HG02759 (cell line): ENCODE data around the gene BANP.
"Not testable (repeated sequence)": the region's sequence is repeated elsewhere in the genome, so short reads cannot be mapped to it uniquely, and the experiment has no call there.

ENCODE experiments used
- ATAC-seq: cut with Tn5 transposase; IDR thresholded peaks from one replicate; pipeline ENCODE4 v1.9.1; 2021; ENCODE audit warnings: mild to moderate bottlenecking, moderate library complexity; ENCODE audit not compliant: unreplicated experiment

The BANP gene

DNA sequence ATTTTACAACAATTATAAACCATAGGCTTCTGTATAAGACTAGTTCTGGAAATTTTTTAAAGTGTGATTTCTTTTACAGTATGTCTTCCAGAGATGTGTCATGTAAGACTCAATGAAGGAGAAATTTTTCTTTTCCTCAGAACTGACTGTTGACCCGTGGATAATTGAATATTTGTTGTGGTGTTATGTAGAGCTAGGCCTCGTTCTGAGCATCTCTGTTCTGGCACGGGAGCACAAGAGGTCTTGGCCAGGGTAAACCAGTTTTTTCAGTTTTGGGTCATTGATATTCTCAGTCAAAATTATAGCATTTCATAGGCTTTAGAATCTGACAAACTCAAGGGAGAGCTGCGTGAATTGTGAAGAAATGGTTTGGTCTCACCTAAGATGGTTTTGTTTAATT lies 39.0 kb downstream of the BANP start:
- ATAC-seq, result not testable (repeated sequence)

DNA sequence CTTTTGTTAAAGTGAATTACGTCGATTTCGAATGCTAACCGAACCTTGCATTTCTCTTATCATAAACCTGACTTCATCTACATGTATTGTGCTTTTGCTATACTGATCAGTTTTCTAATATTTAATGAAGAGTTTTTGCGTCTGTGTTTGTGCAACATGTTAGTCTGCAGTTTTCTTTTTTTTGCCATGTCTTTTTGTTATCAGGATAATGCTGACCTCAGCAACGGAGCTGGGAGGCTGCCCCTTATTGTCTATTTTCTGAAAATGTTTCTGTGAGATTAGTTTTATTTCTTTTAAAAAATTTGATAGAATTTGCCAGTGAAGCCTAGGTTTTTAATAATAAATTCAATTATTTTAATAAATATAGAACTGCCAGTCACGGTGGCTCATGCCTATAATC lies 40.9 kb downstream of the BANP start:
- ATAC-seq, result not testable (repeated sequence)

DNA sequence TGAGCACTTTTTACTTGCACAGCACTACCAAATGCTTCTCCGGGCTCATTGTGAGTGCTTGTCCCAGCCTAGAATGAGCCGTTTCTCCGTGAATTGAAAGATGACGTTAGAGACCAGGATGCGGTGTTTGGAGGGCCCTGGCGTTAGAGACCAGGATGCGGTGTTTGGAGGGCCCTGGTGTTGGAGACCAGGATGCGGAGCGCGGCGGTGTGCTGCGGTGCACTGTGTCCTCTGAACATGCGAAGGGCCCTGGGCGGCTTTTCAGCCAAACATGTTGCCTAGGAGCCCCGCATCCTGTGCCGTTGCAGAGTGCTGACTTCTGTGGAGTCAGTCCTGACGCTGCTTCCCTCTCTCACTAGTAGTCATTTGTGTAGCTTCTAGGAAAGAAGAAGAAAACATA lies 42.7 kb downstream of the BANP start:
- ATAC-seq, result no peak

DNA sequence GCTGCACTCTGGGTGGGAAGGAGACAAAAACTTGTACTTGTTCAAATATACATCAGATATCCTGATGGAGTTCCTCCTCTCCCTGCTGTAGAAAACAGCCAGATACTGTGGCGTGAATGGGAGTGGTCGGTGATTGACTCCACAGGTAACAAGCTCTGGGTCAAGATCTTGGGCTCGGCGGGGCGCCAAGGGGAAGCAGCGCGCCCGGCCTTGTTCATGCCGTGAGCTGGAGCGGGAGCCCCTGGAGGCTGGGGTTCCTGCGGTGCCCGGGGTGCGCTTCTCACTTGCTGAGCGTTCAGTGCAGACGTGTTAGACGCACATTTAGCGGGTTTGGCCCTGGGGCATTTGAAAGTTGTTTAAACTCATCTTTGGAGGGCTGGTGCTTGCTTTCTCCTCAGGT lies 44.4 kb downstream of the BANP start:
- ATAC-seq, result no peak

DNA sequence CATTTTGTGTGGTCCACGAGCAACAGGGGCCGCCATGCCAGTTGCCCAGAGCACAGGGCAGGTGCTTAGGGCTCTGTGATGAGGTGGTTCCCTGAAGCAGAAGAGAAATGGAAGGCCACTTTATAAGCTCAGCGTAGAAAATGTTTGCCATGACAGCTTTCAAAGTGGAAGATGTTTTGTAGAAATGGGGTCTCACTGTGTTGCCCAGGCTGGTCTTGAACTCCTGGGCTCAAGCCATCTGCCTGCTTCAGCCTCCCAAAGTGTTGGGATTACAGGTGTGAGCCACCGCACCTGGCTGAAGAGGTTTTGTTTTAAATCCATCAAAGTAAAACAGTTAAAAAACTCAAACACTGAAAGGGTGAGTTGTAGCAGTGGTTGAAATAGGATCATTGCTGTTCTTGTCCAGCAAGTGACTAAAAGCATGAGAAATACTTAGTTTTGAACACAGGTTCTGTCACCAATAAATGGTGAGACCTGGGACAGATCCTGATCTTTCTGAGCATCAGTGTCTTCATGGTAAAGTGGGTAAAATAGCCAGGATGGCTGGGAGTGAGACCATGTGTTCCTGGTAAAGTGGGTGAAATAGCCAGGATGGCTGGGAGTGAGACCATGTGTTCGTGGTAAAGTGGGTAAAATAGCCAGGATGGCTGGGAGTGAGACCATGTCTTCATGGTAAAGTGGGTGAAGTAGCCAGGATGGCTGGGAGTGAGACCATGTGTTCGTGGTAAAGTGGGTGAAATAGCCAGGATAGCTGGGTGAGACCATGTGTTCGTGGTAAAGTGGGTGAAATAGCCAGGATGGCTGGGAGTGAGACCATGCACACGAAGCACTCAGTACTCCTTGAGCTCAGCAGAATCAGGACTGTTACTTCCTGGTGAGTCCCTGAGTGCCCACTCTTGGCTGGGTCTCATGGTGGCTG lies 46.0 kb downstream of the BANP start:
- ATAC-seq, result no peak

DNA sequence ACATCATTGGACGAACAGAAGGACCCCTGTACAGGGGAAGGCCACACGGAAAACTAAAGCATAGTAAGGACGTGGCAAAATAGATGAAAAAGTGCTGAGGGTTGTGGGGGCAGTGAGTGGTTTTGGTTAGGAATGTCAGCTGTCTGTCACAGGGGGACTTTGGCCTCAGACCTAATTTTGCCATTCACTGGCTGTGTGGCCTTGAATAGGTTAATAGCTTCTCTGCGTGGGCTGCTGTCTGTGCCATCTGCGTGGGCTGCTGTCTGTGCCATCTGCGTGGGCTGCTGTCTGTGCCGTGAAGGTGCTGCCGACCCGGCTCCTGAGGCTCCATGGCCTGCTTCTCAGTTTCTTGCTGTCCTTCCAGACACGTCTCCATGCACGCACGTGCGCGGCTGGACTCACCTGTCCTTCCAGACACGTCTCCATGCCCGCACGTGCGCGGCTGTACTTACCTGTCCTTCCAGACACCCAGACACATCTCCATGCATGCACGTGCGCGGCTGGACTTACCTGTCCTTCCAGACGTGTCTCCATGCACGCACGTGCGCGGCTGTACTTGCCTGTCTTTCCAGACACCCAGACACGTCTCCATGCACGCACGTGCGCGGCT lies 47.1 kb downstream of the BANP start:
- not testable (repeated sequence) for ATAC-seq

DNA sequence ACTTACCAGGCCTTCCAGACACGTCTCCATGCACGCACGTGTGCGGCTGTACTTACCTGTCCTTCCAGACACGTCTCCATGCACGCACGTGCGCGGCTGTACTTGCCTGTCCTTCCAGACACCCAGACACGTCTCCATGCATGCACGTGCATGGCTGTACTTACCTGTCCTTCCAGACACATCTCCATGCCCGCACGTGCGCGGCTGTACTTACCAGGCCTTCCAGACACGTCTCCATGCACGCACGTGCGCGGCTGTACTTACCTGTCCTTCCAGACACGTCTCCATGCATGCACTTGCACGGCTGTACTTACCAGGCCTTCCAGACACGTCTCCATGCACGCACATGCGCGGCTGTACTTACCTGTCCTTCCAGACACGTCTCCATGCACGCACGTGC lies 47.8 kb downstream of the BANP start:
- not testable (repeated sequence) for ATAC-seq

DNA sequence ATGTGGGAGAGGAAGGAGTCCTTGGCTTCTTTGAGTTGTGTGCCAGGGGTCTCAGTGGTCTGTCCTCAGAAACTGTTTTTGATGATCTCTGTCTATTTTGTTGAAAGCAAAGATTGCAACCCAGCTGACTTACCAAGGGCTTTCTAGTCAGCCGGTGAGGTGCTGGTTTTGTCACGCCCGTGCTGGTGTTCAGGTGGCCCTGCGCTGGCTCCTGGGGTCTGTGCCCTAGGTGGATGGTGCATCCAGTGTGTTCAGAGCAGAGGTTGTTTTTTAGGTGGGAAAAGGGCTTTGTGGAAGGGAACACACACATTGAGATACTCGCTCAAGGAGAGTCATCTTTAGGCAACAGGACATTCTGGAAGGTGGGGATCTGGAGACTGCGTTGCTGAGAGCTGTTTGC lies 51.0 kb downstream of the BANP start:
- no peak for ATAC-seq

DNA sequence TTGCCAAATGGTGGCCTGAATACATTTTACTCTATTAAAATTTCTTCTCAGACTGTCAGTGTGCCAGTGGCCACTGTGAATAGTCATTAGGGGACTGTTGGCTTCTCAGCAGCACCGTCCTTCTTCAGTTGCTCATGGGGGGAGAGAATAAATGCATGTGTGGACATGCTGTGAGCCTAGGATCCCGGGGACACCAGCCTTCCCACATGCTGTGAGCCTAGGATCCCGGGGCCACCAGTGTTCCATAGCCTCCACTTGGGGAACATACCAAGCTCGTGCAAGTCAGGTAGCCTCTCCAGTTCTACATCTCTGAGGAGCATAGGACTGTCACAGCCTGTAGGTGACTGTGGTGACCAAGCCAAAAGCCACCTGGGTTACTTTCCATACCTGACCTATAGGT lies 51.5 kb downstream of the BANP start:
- no peak for ATAC-seq

DNA sequence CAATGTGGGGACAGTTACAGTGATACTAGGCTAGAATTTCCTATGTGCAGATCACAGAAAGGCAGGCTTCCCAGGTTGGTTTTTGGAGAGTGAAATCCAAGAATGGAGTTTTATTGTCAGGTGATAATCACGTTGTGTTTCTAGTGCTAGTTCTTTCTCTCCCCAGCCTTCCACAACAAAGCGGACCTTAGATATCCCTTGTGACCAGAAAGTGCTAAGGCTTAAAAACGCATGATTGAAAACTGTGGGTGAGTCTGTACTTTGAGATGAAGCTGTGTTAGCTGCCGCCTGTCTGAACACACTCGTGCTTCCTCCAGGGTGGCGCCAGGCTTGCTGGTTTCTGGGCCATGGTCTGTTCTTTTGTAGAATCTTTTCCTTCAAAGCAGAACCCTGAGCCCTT lies 52.1 kb downstream of the BANP start:
- no peak for ATAC-seq

DNA sequence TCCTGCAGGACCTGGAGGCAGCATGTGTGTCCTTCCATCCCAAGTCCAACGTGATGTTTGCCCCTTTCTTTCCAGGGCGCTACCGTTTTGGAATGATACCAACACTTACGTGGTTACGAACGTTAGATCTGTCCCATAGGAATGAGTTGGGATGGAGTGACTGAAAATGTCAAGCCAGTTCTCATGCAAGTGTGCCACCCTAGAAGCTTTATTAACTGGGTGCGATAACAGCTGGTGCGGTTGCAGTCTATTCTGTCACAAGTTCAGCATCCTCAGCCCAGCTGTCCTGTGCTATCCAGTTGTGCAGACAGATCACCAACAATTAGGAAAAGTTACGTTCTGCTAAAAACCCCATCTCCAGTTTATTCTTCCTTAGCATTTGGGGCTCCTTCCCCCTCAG lies 52.5 kb downstream of the BANP start:
- ATAC-seq, result no peak

DNA sequence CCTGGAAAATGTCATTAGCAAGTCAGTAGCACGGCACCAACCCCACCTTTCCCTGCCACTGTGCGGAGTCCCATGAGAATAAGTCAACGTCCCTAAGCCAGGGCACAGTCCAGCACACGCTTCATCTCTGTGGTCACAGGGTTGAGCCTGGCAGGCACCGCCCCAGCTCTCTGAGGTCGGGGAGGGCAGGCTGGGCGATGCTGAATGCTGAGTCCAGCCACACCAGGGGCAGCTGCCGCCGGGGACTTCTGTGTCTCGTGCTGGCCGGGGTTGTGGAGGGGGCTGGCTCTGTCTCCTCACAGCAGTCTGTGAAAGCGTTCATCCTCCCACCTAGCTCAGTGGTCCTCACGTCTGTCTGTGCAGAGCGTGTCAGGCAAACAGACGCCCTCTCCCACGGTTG lies 53.2 kb downstream of the BANP start:
- no peak for ATAC-seq

DNA sequence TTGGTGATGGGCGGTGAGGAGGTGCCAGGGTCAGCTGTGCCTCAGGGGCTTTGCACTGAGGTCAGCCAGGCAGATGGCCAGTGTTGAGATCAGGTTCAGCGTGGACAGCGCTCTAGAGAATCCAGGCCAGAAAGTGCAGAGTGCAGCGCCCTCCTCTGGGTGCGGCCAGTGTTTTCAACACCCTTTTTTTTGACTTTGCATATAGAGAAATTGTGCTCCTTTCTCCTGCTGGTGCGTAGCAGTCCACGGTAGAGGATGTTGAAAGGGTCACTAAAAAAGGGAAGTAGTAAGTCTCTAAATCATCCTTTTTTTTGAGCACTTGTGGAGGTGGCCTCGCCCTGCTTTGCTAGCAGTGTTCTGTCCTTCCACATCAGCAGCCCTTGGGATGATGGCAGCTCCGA lies 53.9 kb downstream of the BANP start:
- ATAC-seq, result no peak

DNA sequence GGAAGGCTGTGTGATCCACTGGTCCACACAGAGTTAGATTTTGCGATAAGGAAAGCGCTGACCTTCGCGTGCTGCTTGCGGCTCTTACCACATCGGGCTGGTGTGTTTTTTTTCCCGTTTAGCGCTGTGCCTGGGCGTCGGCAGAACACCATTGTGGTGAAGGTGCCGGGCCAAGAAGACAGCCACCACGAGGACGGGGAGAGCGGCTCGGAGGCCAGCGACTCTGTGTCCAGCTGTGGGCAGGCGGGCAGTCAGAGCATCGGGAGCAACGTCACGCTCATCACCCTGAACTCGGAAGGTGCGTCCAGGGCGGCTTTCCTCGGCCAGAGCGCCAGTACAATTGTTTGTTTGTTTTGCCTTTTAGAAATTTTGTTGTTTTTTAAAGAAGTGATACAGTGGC lies 54.7 kb downstream of the BANP start:
- ATAC-seq, result no peak

DNA sequence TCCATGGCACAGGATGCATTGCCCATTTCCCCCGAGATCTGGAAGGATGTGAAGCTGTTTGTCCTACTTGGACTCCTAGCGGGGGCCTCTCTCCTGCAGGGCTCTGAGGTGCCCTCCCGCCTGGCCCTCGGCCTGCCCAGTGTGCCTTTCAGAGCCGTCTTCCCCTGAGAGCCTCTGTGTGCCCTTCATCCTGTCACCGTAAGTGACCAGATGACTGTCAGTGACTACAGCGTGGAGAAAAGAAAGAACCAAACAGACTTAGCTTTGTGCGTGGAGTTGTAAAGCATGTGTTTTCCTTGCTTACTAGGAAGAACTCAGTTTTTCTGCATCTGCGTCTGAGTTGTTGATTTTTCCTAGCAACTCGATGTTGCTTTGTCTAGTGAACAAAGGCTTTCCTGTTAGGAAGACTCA lies 56.1 kb downstream of the BANP start:
- ATAC-seq, result no peak

DNA sequence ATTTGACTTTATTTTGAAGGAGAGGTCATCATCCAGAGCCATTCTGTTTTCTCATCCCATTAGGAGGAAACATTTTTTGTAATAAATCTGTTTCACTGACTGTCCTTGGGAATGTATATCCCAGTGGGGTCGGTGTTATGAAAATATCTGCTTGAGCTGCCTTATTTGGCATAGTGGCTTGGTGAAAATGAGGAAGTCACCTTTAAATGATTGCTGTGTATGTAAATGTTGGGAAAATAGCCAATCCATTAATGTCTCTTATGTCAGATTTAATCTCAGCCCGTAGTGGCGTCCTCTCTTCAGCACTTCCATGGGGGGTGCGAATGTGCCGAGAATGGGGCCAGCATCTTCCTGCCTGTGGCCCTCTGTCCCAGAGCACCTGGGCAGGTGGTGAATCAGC lies 57.6 kb downstream of the BANP start:
- ATAC-seq, result no peak

DNA sequence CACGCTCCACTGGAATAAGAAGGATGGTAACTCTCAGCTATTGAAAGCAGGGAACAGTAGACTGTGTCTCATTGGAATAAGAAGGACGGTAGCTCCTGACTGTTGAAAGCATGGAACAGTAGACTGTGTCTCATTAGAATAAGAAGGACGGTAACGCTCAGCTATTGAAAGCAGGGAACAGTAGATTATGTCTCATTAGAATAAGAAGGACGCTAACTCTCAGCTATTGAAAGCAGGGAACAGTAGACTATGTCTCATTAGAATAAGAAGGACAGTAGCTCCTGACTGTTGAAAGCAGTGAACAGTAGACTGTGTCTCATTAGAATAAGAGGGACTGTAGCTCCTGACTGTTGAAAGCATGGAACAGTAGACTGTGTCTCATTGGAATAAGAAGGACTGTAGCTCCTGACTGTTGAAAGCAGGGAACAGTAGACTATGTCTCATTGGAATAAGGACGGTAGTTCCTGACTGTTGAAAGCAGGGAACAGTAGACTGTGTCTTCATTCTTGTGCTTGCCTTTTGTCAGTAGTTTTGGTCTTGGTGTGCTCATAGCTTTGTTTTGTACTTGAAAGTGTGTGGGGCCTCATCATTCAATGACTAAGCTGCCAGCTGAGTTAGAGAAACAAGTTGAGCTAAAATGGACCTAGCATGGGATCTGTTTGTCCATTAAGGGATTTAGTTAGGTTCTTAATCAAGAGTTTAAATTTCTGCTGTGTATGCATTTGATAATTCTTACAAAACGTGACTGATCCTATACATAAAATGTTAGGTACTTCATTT lies 58.5 kb downstream of the BANP start:
- ATAC-seq, result no peak

DNA sequence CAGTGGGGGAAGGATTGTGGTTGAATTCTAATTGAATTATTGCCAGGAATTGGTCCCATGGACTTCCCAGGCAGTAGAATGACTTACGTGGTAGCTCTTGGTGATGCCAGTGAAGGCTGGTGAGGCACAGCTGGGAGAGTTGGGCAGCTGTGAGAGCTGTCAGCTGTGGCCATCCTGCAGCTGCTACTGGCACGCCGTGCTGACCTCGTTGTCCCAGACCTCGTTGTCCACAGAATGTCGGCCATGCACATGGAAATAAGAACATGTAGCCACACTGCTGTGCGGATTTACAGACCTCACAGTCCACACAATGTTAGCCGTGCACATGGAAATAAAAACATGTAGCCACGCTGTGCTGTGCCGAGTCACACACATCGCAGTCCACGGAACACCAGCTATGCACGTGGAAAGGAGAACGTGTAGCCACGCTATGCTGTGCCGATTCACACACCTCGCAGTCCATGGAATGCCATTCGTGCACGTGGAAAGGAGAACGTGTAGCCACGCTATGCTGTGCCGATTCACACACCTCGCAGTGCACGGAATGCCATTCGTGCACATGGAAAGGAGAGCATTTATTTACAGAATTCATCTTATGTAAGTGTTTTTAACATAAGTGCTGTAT lies 59.2 kb downstream of the BANP start:
- ATAC-seq, result no peak

DNA sequence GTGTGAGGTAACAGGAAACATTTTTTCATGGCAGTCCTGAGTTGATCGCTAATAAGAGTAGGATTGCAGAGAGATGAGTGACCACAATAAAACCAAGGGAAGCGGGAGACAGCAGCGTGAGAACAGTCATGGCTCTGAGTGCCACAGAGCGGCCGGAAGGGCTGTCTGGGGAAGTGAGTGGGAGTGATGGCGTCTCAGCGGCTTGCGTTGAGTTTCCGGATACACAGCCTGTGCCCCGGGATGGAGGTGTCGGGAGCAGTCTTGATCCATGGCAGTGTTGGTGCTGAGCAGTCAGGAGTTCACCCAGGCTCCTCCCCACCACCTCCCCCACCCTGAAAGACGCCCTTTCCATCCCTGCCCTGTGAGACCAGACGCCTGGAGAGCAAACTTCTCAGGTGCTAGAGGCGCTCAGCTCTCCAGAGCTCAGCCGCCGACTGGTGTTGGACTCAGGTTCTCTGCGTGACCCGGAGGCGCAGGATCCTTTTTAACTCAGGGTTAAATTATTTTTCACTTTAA lies 59.8 kb downstream of the BANP start:
- ATAC-seq, result no peak

DNA sequence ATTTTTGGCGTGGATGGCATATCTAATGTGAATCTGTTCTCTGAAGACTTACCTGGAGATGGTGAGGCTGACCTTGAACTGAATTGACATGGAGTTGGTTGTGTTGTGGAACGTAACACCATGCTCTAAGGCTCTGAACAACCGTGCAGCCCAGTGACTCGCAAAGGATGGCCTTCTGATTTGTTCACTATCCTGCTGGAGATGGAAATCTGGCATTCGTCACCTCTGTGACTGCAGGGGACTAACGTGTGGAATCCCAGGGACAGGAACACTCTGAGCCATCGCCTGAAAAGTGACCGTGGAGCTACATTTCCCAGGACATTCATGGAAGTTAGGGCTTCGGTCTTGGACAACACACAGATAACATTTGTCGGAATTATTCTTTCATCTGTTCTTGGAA lies 61.1 kb downstream of the BANP start:
- no peak for ATAC-seq

DNA sequence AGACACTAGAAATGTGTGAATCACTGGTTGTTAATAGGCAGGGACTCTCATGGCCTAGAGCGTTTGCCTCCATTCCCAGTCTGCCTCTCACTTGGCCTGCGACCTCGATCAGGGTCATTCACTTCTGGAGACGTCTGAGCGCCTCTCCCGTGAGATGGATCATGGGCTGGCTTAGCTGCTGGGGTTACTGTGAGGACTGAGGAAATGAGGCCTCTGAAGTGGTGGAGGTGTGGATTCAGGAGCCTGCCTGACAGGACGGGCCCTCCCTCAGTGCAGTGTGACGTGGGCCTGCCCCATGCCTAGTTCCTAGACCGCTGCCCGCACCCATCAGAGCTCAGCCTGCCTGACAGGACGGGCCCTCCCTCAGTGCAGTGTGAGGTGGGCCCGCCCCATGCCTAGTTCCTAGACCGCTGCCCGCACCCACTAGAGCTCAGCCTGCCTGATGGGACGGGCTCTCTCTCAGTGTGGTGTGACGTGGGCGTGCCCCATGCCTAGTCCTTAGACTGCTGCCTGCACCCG lies 61.9 kb downstream of the BANP start:
- ATAC-seq, result no peak
